Measurements from ENCODE around the gene GLG1. TPM values are rescaled to one million over a fixed set of nuclear protein-coding genes. Genes with fewer than 3 reads are reported as not detected.
"Not testable (repeated sequence)": the region's sequence is repeated elsewhere in the genome, so short reads cannot be mapped to it uniquely, and the experiment has no call there.

Gene GLG1
- total RNA-seq, 1 donor from 2014 or later: 49.6 TPM

- DNase-seq (ENCODE audit: low spot score): not testable (repeated sequence)
- ATAC-seq: peak; percentile 90
These were observed 63.9 kb downstream of the GLG1 start for GRCh38 chr16:74542911-74543578.

GRCh38 chr16:74540663-74541062, 66.3 kb downstream of the GLG1 start:
- ATAC-seq: peak; percentile 80
- DNase-seq (ENCODE audit: low spot score): peak; percentile 83

- DNase-seq (ENCODE audit: low spot score); ATAC-seq: not testable (repeated sequence)
These were observed 68.1 kb downstream of the GLG1 start for GRCh38 chr16:74538801-74539200.

- DNase-seq (ENCODE audit: low spot score); ATAC-seq: not testable (repeated sequence)
These were observed 69.2 kb downstream of the GLG1 start for GRCh38 chr16:74537746-74538145.

- DNase-seq (ENCODE audit: low spot score); ATAC-seq: not testable (repeated sequence)
These were observed 72.3 kb downstream of the GLG1 start for GRCh38 chr16:74534650-74535049.

- DNase-seq (ENCODE audit: low spot score) (no peak), ATAC-seq (no peak)
These were observed 82.0 kb downstream of the GLG1 start for GRCh38 chr16:74524926-74525325.

- ATAC-seq (no peak), DNase-seq (ENCODE audit: low spot score) (no peak)
These were observed 82.8 kb downstream of the GLG1 start for GRCh38 chr16:74524117-74524516.

GRCh38 chr16:74523706-74524105, 83.2 kb downstream of the GLG1 start:
- not testable (repeated sequence) for DNase-seq (ENCODE audit: low spot score); ATAC-seq

GRCh38 chr16:74522160-74522559, 84.8 kb downstream of the GLG1 start:
- ATAC-seq: no peak
- no peak for DNase-seq (ENCODE audit: low spot score)

GRCh38 chr16:74521691-74522090, 85.2 kb downstream of the GLG1 start:
- DNase-seq (ENCODE audit: low spot score) (no peak), ATAC-seq (no peak)

- DNase-seq (ENCODE audit: low spot score); ATAC-seq: not testable (repeated sequence)
These were observed 88.0 kb downstream of the GLG1 start for GRCh38 chr16:74518934-74519333.

GRCh38 chr16:74511961-74512360, 95.0 kb downstream of the GLG1 start:
- ATAC-seq (no peak), DNase-seq (ENCODE audit: low spot score) (no peak)

GRCh38 chr16:74505011-74505410, 101.9 kb downstream of the GLG1 start:
- DNase-seq (ENCODE audit: low spot score): no peak
- ATAC-seq: no peak

- ATAC-seq (no peak), DNase-seq (ENCODE audit: low spot score) (no peak)
These were observed 103.5 kb downstream of the GLG1 start for GRCh38 chr16:74503412-74503811.

- DNase-seq (ENCODE audit: low spot score) (no peak), ATAC-seq (peak; percentile 92)
These were observed 105.1 kb downstream of the GLG1 start for GRCh38 chr16:74501484-74502478.

GRCh38 chr16:74500907-74501306, 106.0 kb downstream of the GLG1 start:
- DNase-seq (ENCODE audit: low spot score): no peak
- ATAC-seq: no peak

- DNase-seq (ENCODE audit: low spot score) (no peak), ATAC-seq (no peak)
These were observed 107.8 kb downstream of the GLG1 start for GRCh38 chr16:74499114-74499513.

GRCh38 chr16:74497761-74498160, 109.2 kb downstream of the GLG1 start:
- DNase-seq (ENCODE audit: low spot score) (no peak), ATAC-seq (no peak)

- no peak for DNase-seq (ENCODE audit: low spot score)
- ATAC-seq: no peak
These were observed 110.9 kb downstream of the GLG1 start for GRCh38 chr16:74496054-74496453.

- no peak for ATAC-seq
- no peak for DNase-seq (ENCODE audit: low spot score)
These were observed 113.9 kb downstream of the GLG1 start for GRCh38 chr16:74492976-74493375.

GRCh38 chr16:74487634-74488495, 119.0 kb downstream of the GLG1 start:
- ATAC-seq (no peak), DNase-seq (ENCODE audit: low spot score) (no peak)

Data from left lobe of liver (tissue), 2 donors.